ENCODE measurements around the gene USP33. TPM values are rescaled to one million over a fixed set of nuclear protein-coding genes. Genes with fewer than 3 reads are reported as not detected.

The USP33 gene
- total and polyA plus RNA-seq, 3 experiments from 2014 or later: 38.9 to 43.1 (median 41.8) TPM

- no peaks in the 10 kb centered on the region for H3K36me3 ChIP-seq (ENCODE audit: insufficient read depth, low read length)
- H3K4me1 ChIP-seq (ENCODE audit: insufficient read depth, low read length): peaks cover 3% of the 10 kb centered on the region
- ChIA-PET POLR2A (no interaction called here), CTCF (no interaction called here)
- no peak overlapping the region for H3K27ac Mint-ChIP-seq
- no peak overlapping the region for H3K4me3 Mint-ChIP-seq
- no peak overlapping the region for H3K27ac ChIP-seq (ENCODE audit: low read depth, low read length)
- H3K36me3 Mint-ChIP-seq: peaks cover 3 to 20% (median 6%) of the 10 kb centered on the region in 3 donors
- no peak for DNase-seq
- H3K9me3 ChIP-seq (ENCODE audit: low read length): no peaks in the 10 kb centered on the region
- no peaks in the 10 kb centered on the region for H3K9me3 Mint-ChIP-seq
- no peaks in the 10 kb centered on the region for H3K27me3 ChIP-seq (ENCODE audit: insufficient read depth, low read length, poor library complexity, severe bottlenecking)
- no peak overlapping the region for H3K4me3 ChIP-seq (ENCODE audit: low read length)
- H3K27me3 Mint-ChIP-seq: peaks cover 0 to 3% of the 10 kb centered on the region in 2 donors
- H3K4me1 Mint-ChIP-seq: peaks cover 3 to 10% (median 6%) of the 10 kb centered on the region in 3 donors
These were observed 70.7 kb downstream of the USP33 start for GRCh38 chr1:77688939-77689338.

GRCh38 chr1:77687519-77687906 is 72.1 kb downstream of the USP33 start:
- peaks cover 8 to 16% (median 10%) of the 10 kb centered on the region in 3 donors for H3K4me1 Mint-ChIP-seq
- peaks cover 0 to 4% of the 10 kb centered on the region in 2 donors for H3K27me3 Mint-ChIP-seq
- H3K4me3 Mint-ChIP-seq: peak overlapping the region in 2 of 7 donors; percentile 41 to 53
- H3K27me3 ChIP-seq (ENCODE audit: insufficient read depth, low read length, poor library complexity, severe bottlenecking): no peaks in the 10 kb centered on the region
- ChIA-PET CTCF (no interaction called here), POLR2A (no interaction called here)
- no peaks in the 10 kb centered on the region for H3K36me3 ChIP-seq (ENCODE audit: insufficient read depth, low read length)
- peaks cover 8% of the 10 kb centered on the region for H3K4me1 ChIP-seq (ENCODE audit: insufficient read depth, low read length)
- no peaks in the 10 kb centered on the region for H3K9me3 Mint-ChIP-seq
- DNase-seq: no peak
- H3K27ac Mint-ChIP-seq: no peak overlapping the region
- H3K36me3 Mint-ChIP-seq: peaks cover 0 to 18% (median 3%) of the 10 kb centered on the region in 3 donors
- H3K4me3 ChIP-seq (ENCODE audit: low read length): no peak overlapping the region
- no peaks in the 10 kb centered on the region for H3K9me3 ChIP-seq (ENCODE audit: low read length)
- no peak overlapping the region for H3K27ac ChIP-seq (ENCODE audit: low read depth, low read length)

GRCh38 chr1:77686796-77687518 is 72.7 kb downstream of the USP33 start:
- Histone ChIP-seq H3K4me1 (ENCODE audit: insufficient read depth, low read length) (peaks cover 8% of the 10 kb centered on the region), H3K27ac (ENCODE audit: low read depth, low read length) (no peak overlapping the region), H3K9me3 (ENCODE audit: low read length) (no peaks in the 10 kb centered on the region), H3K36me3 (ENCODE audit: insufficient read depth, low read length) (no peaks in the 10 kb centered on the region), H3K4me3 (ENCODE audit: low read length) (no peak overlapping the region), H3K27me3 (ENCODE audit: insufficient read depth, low read length, poor library complexity, severe bottlenecking) (no peaks in the 10 kb centered on the region)
- Mint-ChIP-seq H3K27ac (peak overlapping the region in 1 of 8 donors; percentile 81), H3K4me1 (peaks cover 11 to 21% (median 11%) of the 10 kb centered on the region in 3 donors), H3K27me3 (peaks cover 0 to 5% of the 10 kb centered on the region in 2 donors), H3K4me3 (no peak overlapping the region), H3K36me3 (peaks cover 0 to 19% (median 3%) of the 10 kb centered on the region in 3 donors), H3K9me3 (no peaks in the 10 kb centered on the region)
- ChIA-PET POLR2A (no interaction called here), CTCF (no interaction called here)
- DNase-seq: no peak

- peak overlapping the region; percentile 89 to 98 (median 96) for H3K4me3 Mint-ChIP-seq
- H3K36me3 Mint-ChIP-seq: peaks cover 0 to 12% (median 2%) of the 10 kb centered on the region in 3 donors
- peaks cover 30 to 49% (median 40%) of the 10 kb centered on the region in 3 donors for H3K4me1 Mint-ChIP-seq
- DNase-seq: peak; percentile 90 to 95 (median 93)
- H3K4me3 ChIP-seq (ENCODE audit: low read length): peak overlapping the region; percentile 64
- H3K27me3 Mint-ChIP-seq: peaks cover 0 to 3% of the 10 kb centered on the region in 2 donors
- H3K27ac ChIP-seq (ENCODE audit: low read depth, low read length): peak overlapping the region; percentile 84
- peak overlapping the region; percentile 93 to 98 (median 96) for H3K27ac Mint-ChIP-seq
- no peaks in the 10 kb centered on the region for H3K9me3 ChIP-seq (ENCODE audit: low read length)
- ChIA-PET CTCF (interaction anchor here (0.7 to 2.0 kb wide), 16 partner anchors 9 to 537 kb away, joined by 3 to 9 read pairs (median 3); partner anchors contain the start of gene FUBP1), POLR2A (interaction anchor here (0.5 to 2.0 kb wide), 7 partner anchors 76 to 396 kb away, joined by 3 to 20 read pairs (median 4); partner anchors contain the start of genes DNAJB4, FUBP1, MIGA1 and USP33)
- H3K9me3 Mint-ChIP-seq: no peaks in the 10 kb centered on the region
- H3K36me3 ChIP-seq (ENCODE audit: insufficient read depth, low read length): no peaks in the 10 kb centered on the region
- H3K4me1 ChIP-seq (ENCODE audit: insufficient read depth, low read length): peaks cover 31% of the 10 kb centered on the region
- H3K27me3 ChIP-seq (ENCODE audit: insufficient read depth, low read length, poor library complexity, severe bottlenecking): no peaks in the 10 kb centered on the region
These were observed 76.2 kb downstream of the USP33 start for GRCh38 chr1:77683160-77684148.

GRCh38 chr1:77682460-77683159 is 77.0 kb downstream of the USP33 start, which contains the start of gene ZZZ3:
Gene ZZZ3, minus strand, starts transcription at chr1:77682658. Its CDS starts 49,304 bp downstream, at chr1:77633354.
- Mint-ChIP-seq H3K9me3 (no peaks in the 10 kb centered on the region), H3K27ac (peak within 1 kb of the TSS; percentile 93 to 98 (median 97)), H3K27me3 (peaks cover 0 to 3% of the 10 kb centered on the region in 2 donors), H3K36me3 (peaks cover 0 to 13% (median 2%) of the 10 kb centered on the region in 3 donors), H3K4me3 (peak within 1 kb of the TSS; percentile 89 to 98 (median 96)), H3K4me1 (peaks cover 38 to 57% (median 49%) of the 10 kb centered on the region in 3 donors)
- peak; percentile 91 to 97 (median 95) for DNase-seq
- Histone ChIP-seq H3K4me3 (ENCODE audit: low read length) (peak within 1 kb of the TSS; percentile 90), H3K27me3 (ENCODE audit: insufficient read depth, low read length, poor library complexity, severe bottlenecking) (no peaks in the 10 kb centered on the region), H3K9me3 (ENCODE audit: low read length) (no peaks in the 10 kb centered on the region), H3K27ac (ENCODE audit: low read depth, low read length) (peak within 1 kb of the TSS; percentile 84), H3K36me3 (ENCODE audit: insufficient read depth, low read length) (no peaks in the 10 kb centered on the region), H3K4me1 (ENCODE audit: insufficient read depth, low read length) (peaks cover 31% of the 10 kb centered on the region)
- ChIA-PET POLR2A (interaction anchor here (0.6 to 2.0 kb wide), 5 partner anchors 15 to 322 kb away, joined by 3 to 20 read pairs (median 12); partner anchors contain the start of genes DNAJB4, FUBP1 and MIGA1), CTCF (interaction anchor here (0.6 to 2.0 kb wide), 15 partner anchors 9 to 432 kb away, joined by 3 to 9 read pairs (median 3); partner anchors contain the start of gene FUBP1)

GRCh38 chr1:77680173-77680572 is 79.5 kb downstream of the USP33 start:
- H3K4me3 ChIP-seq (ENCODE audit: low read length): no peak overlapping the region
- no peak overlapping the region for H3K27ac ChIP-seq (ENCODE audit: low read depth, low read length)
- POLR2A ChIA-PET: no interaction called here
- H3K4me1 Mint-ChIP-seq: peaks cover 50 to 73% (median 68%) of the 10 kb centered on the region in 3 donors
- no peak for DNase-seq
- H3K4me3 Mint-ChIP-seq: peak overlapping the region in 4 of 7 donors; percentile 2 to 22 (median 6)
- CTCF ChIA-PET: no interaction called here
- peak overlapping the region in 3 of 8 donors; percentile 6 to 12 (median 8) for H3K27ac Mint-ChIP-seq
- peaks cover 31% of the 10 kb centered on the region for H3K4me1 ChIP-seq (ENCODE audit: insufficient read depth, low read length)
- peaks cover 0 to 22% (median 2%) of the 10 kb centered on the region in 3 donors for H3K36me3 Mint-ChIP-seq
- H3K36me3 ChIP-seq (ENCODE audit: insufficient read depth, low read length): no peaks in the 10 kb centered on the region
- H3K9me3 Mint-ChIP-seq: no peaks in the 10 kb centered on the region
- H3K27me3 ChIP-seq (ENCODE audit: insufficient read depth, low read length, poor library complexity, severe bottlenecking): no peaks in the 10 kb centered on the region
- H3K9me3 ChIP-seq (ENCODE audit: low read length): no peaks in the 10 kb centered on the region
- H3K27me3 Mint-ChIP-seq: peaks cover 0 to 3% of the 10 kb centered on the region in 2 donors

Measured in CD8-positive, alpha-beta memory T cell (primary cell).